Inferior parietal cortex (tissue), 1 donor: ENCODE measurements around the gene DCAF6.
"Not testable (repeated sequence)": the region's sequence is repeated elsewhere in the genome, so short reads cannot be mapped to it uniquely, and the experiment has no call there.

Source experiments
- DNase-seq: peaks from one replicate; pipeline ENCODE4 v3.0.0-alpha.2; 2016; ENCODE audit errors: extremely low spot score

DCAF6 gene

GRCh38 chr1:167923324-167924056 is 13.0 kb upstream of the DCAF6 start:
- DNase-seq = no peak

GRCh38 chr1:167924102-167924501 is 12.4 kb upstream of the DCAF6 start:
- no peak for DNase-seq

DNA sequence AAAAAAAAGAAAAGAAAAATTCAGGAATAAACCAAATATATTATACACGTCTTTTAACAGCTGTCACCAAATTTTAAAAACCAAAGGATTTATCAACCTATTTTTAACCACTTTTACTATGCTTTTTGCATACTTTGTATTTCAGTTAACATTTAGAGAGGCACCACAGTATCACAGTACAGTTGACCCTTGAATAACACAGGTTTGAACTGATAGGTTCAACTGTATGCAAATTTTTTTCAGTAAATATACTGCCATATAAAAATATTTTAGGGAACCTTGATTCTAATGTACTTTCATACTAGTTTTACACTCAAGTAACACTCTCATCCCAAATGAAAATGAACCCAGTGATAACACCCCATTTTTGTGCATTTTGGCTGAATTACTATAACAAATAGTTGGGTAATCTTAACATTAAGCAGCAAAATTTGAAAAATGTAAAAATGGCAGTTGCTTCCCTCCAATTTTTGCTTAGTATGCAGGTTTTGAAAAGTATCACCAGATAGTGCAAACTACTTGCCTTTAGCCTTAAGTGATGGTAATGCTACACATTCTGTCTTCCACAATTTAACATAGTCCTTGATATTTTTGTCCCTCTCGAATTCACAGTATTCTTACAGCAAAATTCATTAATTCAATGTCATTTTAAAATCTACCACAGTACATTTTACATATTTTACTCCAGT is 11.8 kb upstream of the DCAF6 start:
- DNase-seq = no peak

DNA sequence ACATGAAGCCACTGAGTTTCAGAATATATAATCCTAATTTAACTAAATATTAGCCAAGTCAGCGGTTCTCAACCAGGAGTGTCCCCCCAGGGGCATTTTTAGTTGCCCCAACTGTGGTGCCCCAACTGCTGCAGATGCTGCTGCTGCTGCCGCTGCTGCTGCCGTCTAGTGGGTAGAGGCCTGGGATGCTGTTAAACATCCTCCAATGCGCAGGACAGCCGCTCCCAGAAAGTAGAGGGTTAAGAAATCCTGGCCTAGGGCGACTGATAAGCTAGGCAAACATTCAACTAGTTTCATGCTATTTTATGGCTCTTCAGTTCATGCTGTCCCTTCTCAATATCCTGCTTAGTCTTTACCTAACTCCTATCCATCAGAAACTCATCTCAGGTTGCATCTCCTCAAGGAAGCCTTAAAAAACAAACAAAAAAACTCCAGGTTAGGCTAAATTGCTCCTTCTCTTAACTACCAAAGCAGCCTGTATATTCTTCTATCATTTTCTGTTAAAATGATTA is 9.9 kb upstream of the DCAF6 start:
- no peak for DNase-seq

DNA sequence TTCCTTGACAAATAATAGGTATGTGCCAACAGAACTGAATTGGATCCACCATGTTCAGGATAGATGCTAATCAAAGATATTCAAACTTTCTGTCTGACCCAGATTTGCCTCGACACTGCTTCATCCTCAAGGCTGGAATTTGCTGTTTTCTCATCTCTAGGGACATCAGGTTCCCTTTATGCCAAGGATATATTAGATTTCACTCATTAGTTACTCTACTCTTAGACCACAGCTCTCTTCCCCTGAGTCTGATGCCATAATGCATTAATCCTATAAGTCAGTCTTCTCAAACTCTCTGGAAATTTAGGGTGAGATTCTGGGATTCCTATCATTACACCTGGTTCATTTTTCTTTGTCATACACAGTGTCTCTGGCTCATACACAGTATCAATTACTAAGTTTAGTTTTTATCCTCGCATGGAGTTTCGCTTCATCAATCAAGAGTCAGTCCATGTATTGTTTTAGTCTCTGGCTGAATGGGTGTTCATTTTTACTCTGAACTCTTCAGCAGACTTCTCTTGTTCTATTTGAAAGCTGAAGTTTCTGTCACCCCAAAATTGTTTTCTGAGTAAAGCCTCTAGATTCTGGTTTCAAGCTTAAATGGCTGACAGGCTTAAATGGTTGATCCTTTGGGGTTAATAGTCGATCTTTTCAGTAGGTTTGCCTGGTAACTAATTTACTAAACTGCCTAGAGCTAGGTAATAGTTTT is 9.3 kb upstream of the DCAF6 start:
- no peak for DNase-seq

- DNase-seq = no peak
Measured at GRCh38 chr1:167928457-167928852, 8.0 kb upstream of the DCAF6 start.

GRCh38 chr1:167928919-167929318 is 7.6 kb upstream of the DCAF6 start:
- DNase-seq = not testable (repeated sequence)

- no peak for DNase-seq
Measured at GRCh38 chr1:167929725-167930124, 6.8 kb upstream of the DCAF6 start.

DNA sequence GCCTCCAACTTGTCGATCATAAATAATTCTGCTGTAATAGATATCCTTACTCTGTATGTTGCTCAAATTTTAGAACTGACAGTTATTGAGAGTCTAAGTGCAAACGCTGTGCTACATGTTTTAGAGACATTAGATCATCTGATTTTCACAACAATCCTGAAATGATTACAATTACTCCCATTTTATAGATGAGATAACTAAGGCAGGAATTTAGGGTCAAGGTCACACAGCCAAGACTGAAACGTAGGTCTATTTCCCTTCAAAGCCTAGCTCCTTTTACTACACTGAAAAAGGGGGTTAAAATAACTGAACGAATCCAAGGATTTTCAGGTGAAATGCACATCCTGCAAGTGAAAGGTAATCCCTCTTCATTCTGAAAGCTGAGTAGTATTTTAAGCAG is 2.7 kb upstream of the DCAF6 start:
- no peak for DNase-seq

- DNase-seq = peak; percentile 42
Measured at GRCh38 chr1:167934426-167935215, 1.9 kb upstream of the DCAF6 start.

GRCh38 chr1:167935216-167936067 is 1.0 kb upstream of the DCAF6 start:
- DNase-seq = peak; percentile 61

DNA sequence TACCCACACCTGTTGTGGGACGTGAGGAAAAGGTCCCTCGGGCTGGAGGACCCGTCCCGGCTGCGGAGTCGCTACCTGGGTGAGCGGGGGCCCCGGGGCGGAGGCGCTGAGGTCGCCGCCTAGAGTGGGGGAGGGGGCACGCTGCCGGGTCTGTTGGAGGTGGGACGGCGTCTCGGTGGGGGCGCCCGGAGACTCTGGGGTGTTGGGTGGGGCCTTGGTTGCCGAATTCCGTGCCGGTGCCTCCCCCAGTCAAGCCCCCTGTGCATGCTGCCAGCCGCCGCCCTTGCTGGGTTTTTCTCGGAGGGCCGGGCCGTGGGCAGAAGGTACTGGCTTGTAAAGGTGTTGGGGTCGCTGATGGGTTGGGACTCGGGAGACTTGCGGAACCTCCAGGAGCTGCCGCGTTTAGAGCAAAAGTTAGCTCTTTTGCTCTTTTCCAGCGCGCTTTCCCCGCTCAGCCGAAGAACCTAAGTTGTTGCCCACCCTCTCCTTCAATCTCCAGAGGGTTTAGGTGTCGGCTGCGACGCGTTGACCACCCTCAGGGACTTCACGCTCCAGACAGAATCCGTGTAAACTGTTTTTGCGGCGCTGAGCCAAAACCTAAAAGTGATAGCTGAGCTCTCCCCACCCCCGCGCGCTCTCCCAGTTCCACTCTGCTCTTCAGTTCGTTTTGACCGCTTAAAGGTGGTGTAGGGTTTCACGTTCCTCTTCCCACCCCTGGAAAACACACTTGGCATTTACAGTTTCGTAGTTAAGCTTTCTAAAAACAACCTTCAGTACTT is 636 bp downstream of the DCAF6 start, which contains the start of gene MPC2:
Gene MPC2, minus strand, starts transcription at position 143 of the 779 bp plus-strand sequence. CDS start 1,231 bp downstream, outside the sequence.
- DNase-seq = peak; percentile 58

DNA sequence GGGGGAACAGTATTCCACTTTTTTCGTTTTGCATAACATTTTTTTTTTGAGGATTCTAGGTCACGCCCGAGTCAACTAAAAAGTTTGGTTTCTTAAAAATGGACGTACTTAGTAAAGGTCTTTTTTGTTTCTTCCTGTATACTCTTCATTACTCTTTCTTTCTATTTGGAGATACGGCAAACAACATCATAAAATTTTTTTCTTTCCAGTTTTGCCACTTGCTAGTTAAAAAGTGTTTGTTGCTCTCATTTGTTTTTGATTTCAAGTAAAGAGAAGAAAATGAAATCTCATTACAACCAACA is 1.2 kb downstream of the DCAF6 start:
- DNase-seq = no peak

- no peak for DNase-seq
Measured at GRCh38 chr1:167938080-167938636, 1.7 kb downstream of the DCAF6 start.

GRCh38 chr1:167940264-167940663 is 3.8 kb downstream of the DCAF6 start:
- DNase-seq = no peak

DNA sequence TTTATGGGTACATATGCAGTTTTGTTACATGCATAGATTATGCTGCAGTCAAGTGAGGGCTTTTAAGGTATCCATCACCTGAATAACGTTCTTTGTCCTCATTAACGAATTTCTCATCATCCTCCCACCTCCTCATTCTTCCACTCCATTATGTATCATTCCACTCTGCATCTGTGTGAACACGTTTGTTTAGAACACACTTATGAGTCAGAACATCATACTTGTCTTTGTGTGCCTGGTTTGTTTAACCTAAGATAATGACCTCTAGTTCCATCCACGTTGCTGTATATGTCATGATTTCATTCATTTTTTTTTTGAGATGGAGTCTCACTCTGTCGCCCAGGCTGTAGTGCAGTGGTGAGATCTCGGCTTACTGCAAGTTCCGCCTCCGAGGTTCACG is 7.1 kb downstream of the DCAF6 start:
- DNase-seq = no peak

DNA sequence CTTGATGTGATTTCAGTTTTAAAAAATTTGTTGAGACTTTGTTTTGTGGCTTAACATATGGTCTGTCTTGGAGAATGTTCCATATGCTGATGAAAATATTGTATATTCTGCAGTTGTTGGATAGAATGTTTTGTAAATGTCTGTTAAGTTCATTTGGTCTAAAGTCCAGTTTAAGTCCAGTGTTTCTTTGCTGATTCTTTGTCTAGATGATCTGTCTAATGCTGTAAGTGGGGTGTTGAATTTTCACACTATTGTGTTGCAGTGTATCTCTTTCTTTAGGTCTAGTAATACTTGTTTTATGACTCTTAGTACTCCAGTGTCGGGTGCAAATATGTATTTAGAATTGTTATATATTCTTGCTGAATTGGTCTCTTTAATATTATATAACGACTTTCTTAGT is 11.2 kb downstream of the DCAF6 start:
- DNase-seq = no peak

DNA sequence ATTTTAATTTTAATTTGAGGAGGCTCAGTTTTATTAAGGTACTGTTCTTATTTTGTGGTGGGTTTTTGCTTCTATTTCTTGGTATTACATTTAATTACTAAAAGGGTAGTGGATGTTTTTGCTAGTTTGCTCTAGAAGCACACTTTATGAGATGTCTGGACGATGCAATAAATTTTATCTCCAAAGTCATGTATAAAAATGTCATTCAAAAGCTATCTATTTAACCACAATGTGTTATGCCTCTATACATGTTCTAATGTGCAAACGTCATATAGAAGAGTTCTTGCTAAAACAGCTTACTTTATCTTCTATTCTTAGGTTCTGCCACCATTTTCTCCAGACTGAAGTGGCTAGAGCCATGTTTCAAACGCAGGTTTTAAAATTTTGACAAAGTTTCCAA is 13.3 kb downstream of the DCAF6 start:
- DNase-seq = no peak

GRCh38 chr1:167950569-167950968 is 14.1 kb downstream of the DCAF6 start:
- no peak for DNase-seq

DNA sequence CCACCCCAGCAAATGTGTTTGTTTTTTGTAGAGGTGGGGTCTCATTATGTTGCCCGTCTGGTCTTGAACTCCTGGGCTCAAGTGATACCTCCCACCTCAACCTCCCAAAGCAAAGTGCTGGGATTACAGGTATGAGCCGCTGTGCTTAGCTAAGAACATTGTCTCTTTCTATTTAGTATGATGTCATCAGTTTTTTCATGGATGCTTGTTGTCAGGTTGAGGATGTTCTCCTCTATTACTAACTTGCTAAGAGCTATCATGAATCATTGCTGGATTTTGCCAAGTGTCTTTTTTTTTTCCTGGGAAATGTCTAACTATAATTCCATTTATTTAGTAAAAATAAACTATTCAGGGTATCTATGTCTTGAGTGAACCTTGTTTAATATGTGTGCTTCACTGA is 19.4 kb downstream of the DCAF6 start:
- DNase-seq = no peak
